ENCODE results near the gene MAST2.

GRCh38 chr1:45880930-45881329, 77.5 kb downstream of the MAST2 start:
- TF ChIP-seq CTCF (IDR thresholded peaks at IDR 0.05) = no peak
- no peak for TF ChIP-seq POLR2A (IDR thresholded peaks at IDR 0.05)

Measured in breast epithelium (tissue), 3 donors.